Esophagus squamous epithelium (tissue), 5 donors: Measurements from ENCODE around the gene DNAH9. TPM values are rescaled to one million over a fixed set of nuclear protein-coding genes. Genes with fewer than 3 reads are reported as not detected.

Source experiments
- DNase-seq: peaks from one replicate; lab custom pipeline; 2025; lab: John Stamatoyannopoulos, UW
- H3K27ac ChIP-seq, 4 donors: fragments of 200-600 bp; sonication (generic); one replicate each; pipeline ENCODE4 v1.5.1; 2016 to 2019; ENCODE audit warnings: mild to moderate bottlenecking in 1 of 4
- H3K27me3 ChIP-seq, 4 donors: fragments of 200-600 bp; sonication (generic); 1 replicate in 3 of 4; 2 replicates in 1 of 4; pipeline versions ENCODE4 v1.5.1 to v1.6.0; 2017 to 2021; ENCODE audit warnings: antibody characterized with exemption in 1 of 4
- H3K36me3 ChIP-seq, 3 donors: fragments of 200-600 bp; sonication (generic); one replicate each; pipeline ENCODE4 v1.5.1; 2016 to 2019
- H3K4me1 ChIP-seq, 3 donors: fragments of 200-600 bp; sonication (generic); one replicate each; pipeline ENCODE4 v1.5.1; 2017 to 2019
- H3K4me3 ChIP-seq, 4 donors: fragments of 200-600 bp; sonication (generic); 1 replicate in 3 of 4; 2 replicates in 1 of 4; pipeline ENCODE4 v1.5.1; 2016 to 2019; ENCODE audit warnings: mild to moderate bottlenecking in 2 of 4, moderate library complexity in 1 of 4
- H3K9me3 ChIP-seq, 3 donors: fragments of 200-600 bp; sonication (generic); one replicate each; pipeline ENCODE4 v1.5.1; 2016 to 2019
- CTCF ChIP-seq, 6 experiments: fragments of 450-650 bp in 4 of 6; fragments of 200-600 bp in 2 of 6; sonication (generic) in 2 of 6; IDR thresholded peaks; one replicate each; pipeline ENCODE4 v1.5.1; 2016 to 2019; ENCODE audit warnings: antibody characterized with exemption in 6 of 6, mild to moderate bottlenecking in 4 of 6, moderate library complexity in 4 of 6
- POLR2A ChIP-seq, 4 donors: fragments of 450-650 bp; IDR thresholded peaks; one replicate each; pipeline ENCODE4 v1.6.1; 2017; ENCODE audit warnings: antibody characterized with exemption in 4 of 4, mild to moderate bottlenecking in 4 of 4, moderate library complexity in 3 of 4
- WGBS, 2 donors: methylation state at CpG; one replicate each; pipeline ENCODE4 v1.1.5; 2018; 5-methylcytosine and 5-hydroxymethylcytosine counted together
- intact Hi-C: fragments of 100-400 bp; cut with DNase I; formaldehyde crosslinking; loops from one replicate; pipeline ENCODE4 v1.15.0; 2022
- total RNA-seq, 4 donors: library from RNA; depleted of rRNA; stranded (reverse); fragments of >200 nt; gene quantifications; one replicate each; pipeline ENCODE4 v1.1.0, GENCODE V29; 2016
- donor health status: DM: yes; HTN: yes; CAD: no.

DNAH9 gene
- total RNA-seq, 4 donors from 2014 or later: 0.18 to 0.61 (median 0.29) TPM

- DNase-seq: no peak
- Histone ChIP-seq H3K9me3 (no peaks in the 10 kb centered on the region), H3K27ac (peak overlapping the region in 1 of 4 donors; percentile 9), H3K4me1 (no peaks in the 10 kb centered on the region), H3K27me3 (no peaks in the 10 kb centered on the region), H3K4me3 (peak overlapping the region in 1 of 4 donors; percentile 26), H3K36me3 (no peaks in the 10 kb centered on the region)
- intact Hi-C loops: no loop called here
- no peak for TF ChIP-seq POLR2A (IDR thresholded peaks at IDR 0.05)
- TF ChIP-seq CTCF (IDR thresholded peaks at IDR 0.05): no peak
- WGBS, 2 donors: 40 to 44% methylated on average over 7 of the region's 7 CpGs
Measured at GRCh38 chr17:11898526-11899235, 300.4 kb downstream of the DNAH9 start.

- Histone ChIP-seq H3K27me3 (no peaks in the 10 kb centered on the region), H3K4me1 (no peaks in the 10 kb centered on the region), H3K36me3 (no peaks in the 10 kb centered on the region), H3K4me3 (no peak overlapping the region), H3K9me3 (no peaks in the 10 kb centered on the region), H3K27ac (peak overlapping the region in 1 of 4 donors; percentile 22)
- TF ChIP-seq POLR2A (IDR thresholded peaks at IDR 0.05) (no peak), CTCF (IDR thresholded peaks at IDR 0.05) (no peak)
- no peak for DNase-seq
- WGBS, 2 donors: 39 to 61% methylated on average over 2 to 3 of the region's 4 CpGs
- intact Hi-C loops: no loop called here
Measured at GRCh38 chr17:11899537-11899942, 301.3 kb downstream of the DNAH9 start.

- H3K36me3 ChIP-seq: no peaks in the 10 kb centered on the region
Measured at GRCh38 chr17:11900041-11900476, 301.8 kb downstream of the DNAH9 start.

GRCh38 chr17:11900655-11901054 lies 302.4 kb downstream of the DNAH9 start:
- H3K27ac ChIP-seq: no peak overlapping the region
- H3K27me3 ChIP-seq: no peaks in the 10 kb centered on the region
- H3K9me3 ChIP-seq: no peaks in the 10 kb centered on the region
- DNase-seq: no peak
- 52 to 88% methylated on average over 3 of the region's 3 CpGs for WGBS, 2 donors
- no peaks in the 10 kb centered on the region for H3K4me1 ChIP-seq
- no peak overlapping the region for H3K4me3 ChIP-seq
- intact Hi-C loops: no loop called here
- TF ChIP-seq CTCF (IDR thresholded peaks at IDR 0.05): no peak
- TF ChIP-seq POLR2A (IDR thresholded peaks at IDR 0.05): no peak
- no peaks in the 10 kb centered on the region for H3K36me3 ChIP-seq

More at GRCh38 chr17:11900041-11900476, 301.8 kb downstream of the DNAH9 start:
- Histone ChIP-seq H3K27ac (peak overlapping the region in 1 of 4 donors; percentile 22), H3K9me3 (no peaks in the 10 kb centered on the region), H3K4me1 (no peaks in the 10 kb centered on the region), H3K27me3 (no peaks in the 10 kb centered on the region), H3K4me3 (no peak overlapping the region)
- 59 to 73% methylated on average over 6 of the region's 6 CpGs for WGBS, 2 donors
- TF ChIP-seq CTCF (IDR thresholded peaks at IDR 0.05) (no peak), POLR2A (IDR thresholded peaks at IDR 0.05) (no peak)
- intact Hi-C loops: no loop called here
- no peak for DNase-seq

GRCh38 chr17:11901931-11902330 lies 303.7 kb downstream of the DNAH9 start:
- no peak overlapping the region for H3K4me3 ChIP-seq

More at GRCh38 chr17:11901931-11902330, 303.7 kb downstream of the DNAH9 start:
- Histone ChIP-seq H3K27me3 (no peaks in the 10 kb centered on the region), H3K27ac (no peak overlapping the region), H3K36me3 (no peaks in the 10 kb centered on the region), H3K4me1 (no peaks in the 10 kb centered on the region), H3K9me3 (no peaks in the 10 kb centered on the region)
- intact Hi-C loops: no loop called here
- 76 to 89% methylated on average over 2 of the region's 2 CpGs for WGBS, 2 donors
- no peak for DNase-seq
- TF ChIP-seq POLR2A (IDR thresholded peaks at IDR 0.05): no peak
- TF ChIP-seq CTCF (IDR thresholded peaks at IDR 0.05): no peak
